Measurements from ENCODE around the gene CD4.

Gene CD4

DNA sequence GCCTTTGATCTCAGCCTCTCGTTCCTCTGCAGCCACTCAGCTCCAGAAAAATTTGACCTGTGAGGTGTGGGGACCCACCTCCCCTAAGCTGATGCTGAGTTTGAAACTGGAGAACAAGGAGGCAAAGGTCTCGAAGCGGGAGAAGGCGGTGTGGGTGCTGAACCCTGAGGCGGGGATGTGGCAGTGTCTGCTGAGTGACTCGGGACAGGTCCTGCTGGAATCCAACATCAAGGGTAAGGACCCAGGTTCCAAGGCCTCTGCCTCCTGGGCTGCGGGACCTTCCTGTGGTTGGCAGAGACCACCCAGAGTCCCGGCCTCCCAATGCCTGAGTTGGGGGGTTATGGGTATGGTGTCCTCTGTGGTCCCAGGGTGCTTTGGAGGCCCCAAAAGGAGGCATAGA lies 27.8 kb downstream of the CD4 start:
- DNase-seq, result no peak

DNA sequence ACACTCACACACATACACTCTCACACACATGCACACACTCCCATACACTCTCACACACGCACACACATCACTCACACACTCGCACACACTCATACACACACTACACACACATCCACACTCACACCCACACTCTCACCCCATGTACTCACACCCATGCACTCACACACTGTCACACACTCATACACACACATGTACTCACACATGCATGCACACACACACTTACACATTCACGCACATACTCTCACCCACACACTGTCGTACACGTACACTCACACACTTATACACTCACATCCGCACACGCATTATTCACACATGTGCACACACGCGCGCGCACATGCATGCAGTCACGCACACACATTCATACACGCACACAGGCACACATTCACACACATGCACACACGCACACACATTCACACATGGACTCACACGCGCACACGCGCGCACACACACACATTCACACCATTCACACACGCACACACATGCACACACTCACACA lies 28.4 kb downstream of the CD4 start:
- DNase-seq, result no peak

DNA sequence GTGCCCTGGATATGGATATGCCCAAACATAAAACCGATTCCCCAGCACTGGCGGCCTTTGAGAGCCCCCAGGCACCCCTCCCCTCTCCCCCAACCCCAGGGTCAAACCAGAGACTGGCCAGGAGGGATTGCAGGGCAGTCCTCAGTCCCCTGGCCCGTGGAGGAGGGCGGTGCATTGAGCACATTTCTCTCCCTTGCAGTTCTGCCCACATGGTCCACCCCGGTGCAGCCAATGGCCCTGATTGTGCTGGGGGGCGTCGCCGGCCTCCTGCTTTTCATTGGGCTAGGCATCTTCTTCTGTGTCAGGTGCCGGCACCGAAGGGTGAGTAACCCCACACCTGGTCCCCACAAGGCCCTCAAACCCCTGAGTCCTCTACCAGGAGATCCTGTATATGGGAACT lies 28.9 kb downstream of the CD4 start:
- no peak for DNase-seq

DNA sequence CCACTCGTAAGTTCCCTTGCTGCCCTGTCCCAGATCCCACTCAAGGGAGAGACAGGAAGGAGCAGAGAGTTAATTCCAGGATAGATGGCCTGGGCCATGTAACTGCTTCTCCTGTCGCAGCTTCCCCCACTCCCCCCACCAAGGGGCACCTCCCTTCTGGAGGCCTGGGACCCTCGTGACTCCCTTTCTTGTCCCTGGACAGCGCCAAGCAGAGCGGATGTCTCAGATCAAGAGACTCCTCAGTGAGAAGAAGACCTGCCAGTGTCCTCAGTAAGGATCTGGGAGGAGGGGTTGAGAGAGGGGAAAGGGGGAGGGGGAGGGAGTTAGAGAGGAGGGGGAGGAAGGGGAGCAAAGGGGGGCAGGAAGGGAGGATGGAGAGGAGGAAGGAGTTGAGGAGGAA lies 29.3 kb downstream of the CD4 start:
- DNase-seq, result no peak

DNA sequence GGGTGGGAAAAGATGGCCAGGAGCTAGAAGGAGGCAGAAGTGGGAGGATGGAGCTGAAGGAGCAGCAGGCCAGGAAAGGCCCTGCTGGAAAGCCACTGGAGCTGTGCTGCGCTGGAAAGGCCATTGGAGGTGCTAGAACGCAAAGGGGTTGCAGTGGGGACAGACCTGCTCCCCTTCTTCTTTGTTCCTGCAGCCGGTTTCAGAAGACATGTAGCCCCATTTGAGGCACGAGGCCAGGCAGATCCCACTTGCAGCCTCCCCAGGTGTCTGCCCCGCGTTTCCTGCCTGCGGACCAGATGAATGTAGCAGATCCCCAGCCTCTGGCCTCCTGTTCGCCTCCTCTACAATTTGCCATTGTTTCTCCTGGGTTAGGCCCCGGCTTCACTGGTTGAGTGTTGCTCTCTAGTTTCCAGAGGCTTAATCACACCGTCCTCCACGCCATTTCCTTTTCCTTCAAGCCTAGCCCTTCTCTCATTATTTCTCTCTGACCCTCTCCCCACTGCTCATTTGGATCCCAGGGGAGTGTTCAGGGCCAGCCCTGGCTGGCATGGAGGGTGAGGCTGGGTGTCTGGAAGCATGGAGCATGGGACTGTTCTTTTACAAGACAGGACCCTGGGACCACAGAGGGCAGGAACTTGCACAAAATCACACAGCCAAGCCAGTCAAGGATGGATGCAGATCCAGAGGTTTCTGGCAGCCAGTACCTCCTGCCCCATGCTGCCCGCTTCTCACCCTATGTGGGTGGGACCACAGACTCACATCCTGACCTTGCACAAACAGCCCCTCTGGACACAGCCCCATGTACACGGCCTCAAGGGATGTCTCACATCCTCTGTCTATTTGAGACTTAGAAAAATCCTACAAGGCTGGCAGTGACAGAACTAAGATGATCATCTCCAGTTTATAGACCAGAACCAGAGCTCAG lies 30.0 kb downstream of the CD4 start:
- no peak for DNase-seq

DNA sequence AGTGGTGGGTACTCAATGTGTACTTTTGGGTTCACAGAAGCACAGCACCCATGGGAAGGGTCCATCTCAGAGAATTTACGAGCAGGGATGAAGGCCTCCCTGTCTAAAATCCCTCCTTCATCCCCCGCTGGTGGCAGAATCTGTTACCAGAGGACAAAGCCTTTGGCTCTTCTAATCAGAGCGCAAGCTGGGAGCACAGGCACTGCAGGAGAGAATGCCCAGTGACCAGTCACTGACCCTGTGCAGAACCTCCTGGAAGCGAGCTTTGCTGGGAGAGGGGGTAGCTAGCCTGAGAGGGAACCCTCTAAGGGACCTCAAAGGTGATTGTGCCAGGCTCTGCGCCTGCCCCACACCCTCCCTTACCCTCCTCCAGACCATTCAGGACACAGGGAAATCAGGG lies 30.8 kb downstream of the CD4 start:
- no peak for DNase-seq

DNA sequence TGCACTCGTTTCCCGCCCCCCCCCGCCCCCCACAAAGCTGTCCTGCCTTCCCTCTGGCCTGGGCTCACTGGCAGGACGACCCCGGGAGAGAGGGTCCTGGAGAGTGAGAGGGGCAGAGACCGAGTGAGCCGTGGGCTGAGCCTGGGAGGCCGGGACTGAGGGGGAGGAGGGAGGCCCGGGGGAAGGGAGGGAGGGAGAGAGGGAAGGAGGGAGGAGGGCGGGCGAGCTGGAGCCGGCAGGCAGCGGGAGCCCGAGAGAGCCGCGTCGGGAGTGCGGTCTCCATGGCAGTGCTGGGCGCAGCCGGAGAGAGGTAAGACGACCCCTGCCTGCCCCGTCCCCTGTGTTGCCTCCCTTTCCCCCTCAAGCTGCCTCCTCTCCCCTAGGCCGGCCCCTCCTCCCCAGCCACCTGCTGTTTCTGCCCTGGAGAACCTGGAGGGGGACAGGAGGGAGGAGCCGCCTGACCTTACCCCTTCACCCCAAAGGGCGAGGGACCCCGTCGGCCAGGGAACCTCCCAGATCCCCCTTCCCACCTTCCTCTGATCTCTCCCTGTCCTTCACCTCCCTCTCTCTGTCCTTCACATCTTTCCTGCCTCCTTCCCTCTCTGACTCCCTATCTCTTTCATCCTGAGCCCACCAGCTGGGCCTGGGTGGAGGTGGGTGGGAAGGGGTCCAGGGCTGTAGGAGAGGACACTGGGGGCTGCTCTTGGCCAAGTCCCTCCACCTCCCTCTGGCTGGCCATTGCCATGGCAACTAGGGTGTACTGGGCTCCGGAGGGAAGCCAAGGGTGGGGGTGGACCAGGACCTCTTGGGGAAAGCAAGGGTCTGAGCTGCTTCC lies 32.5 kb downstream of the CD4 start, which contains the start of gene GPR162:
GPR162 (plus strand) TSS at position 231 of the 835 bp plus-strand sequence. CDS start 2,078 bp downstream, outside the sequence.
- DNase-seq, result no peak

DNA sequence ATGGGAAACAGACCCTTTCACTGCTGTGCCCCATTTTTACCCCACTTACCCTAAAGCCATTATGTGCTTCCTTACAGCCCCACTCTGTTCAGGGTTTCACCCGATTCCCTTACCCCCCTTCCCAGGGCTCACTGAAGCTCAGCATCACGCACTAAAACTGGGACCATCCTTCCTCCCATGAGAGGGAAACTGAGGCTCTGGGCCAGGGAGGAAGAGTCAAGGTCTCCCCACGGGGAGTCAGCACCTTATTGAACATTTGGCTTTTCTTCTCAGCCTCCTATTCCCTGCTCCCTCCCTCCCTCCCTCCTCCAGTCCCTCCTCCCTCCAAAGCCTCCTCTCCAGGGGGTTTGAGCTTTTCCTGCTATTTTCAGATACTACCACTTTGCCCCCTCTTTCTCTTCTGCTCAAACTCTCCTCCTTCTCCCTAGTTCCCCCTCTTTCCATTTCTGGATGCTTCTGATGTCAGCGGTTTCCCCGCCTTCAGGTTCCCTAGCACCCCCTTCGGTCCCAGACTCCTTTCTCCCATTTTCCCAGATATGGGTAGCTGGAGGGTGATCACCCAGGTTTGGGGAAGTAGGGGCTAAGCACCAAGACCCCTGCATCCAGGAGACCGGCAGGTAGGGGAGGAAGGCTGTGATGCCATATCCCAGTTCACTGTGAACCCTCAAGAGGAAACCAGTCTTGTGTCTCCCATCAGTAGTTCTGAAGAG lies 33.3 kb downstream of the CD4 start:
- no peak for DNase-seq

DNA sequence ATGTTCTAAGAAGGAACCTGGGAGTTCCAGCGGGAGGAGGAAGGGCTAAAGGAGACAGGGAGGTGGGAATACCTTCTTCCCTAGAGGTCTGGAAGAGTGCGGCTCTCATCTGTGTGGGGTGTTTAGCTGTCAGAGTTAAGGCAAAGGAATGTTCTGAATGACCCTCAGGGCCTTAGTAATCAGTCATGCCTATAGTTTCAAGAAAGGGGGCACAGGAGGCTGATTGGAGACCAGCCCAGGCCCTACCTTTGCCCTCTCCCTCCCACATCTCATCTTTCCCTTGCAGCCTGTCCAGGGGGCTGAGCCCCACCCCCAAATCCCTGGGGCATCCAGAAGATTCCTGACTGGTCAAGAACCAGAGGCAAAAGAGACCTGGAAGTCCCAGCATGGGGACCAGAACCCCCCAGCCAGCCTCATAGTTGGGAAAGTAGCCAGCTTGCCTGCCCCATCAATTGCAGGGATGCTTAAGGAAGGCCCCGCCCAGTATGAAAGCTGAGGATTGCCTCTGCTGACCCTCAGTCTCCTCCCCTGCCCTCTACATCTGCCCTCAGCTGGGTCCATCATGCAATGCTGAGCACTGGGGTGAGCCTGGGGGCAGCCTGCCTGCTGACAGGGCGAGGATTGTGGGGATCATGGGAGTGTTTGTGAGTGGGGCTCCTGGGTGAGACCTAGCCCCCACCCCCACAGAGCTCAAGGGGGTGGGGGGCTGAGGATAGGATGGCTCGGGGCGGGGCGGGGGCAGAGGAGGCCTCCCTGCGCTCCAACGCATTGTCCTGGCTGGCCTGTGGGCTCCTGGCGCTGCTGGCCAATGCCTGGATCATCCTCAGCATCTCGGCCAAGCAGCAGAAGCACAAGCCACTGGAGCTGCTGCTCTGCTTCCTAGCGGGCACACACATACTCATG lies 34.1 kb downstream of the CD4 start:
- no peak for DNase-seq

DNA sequence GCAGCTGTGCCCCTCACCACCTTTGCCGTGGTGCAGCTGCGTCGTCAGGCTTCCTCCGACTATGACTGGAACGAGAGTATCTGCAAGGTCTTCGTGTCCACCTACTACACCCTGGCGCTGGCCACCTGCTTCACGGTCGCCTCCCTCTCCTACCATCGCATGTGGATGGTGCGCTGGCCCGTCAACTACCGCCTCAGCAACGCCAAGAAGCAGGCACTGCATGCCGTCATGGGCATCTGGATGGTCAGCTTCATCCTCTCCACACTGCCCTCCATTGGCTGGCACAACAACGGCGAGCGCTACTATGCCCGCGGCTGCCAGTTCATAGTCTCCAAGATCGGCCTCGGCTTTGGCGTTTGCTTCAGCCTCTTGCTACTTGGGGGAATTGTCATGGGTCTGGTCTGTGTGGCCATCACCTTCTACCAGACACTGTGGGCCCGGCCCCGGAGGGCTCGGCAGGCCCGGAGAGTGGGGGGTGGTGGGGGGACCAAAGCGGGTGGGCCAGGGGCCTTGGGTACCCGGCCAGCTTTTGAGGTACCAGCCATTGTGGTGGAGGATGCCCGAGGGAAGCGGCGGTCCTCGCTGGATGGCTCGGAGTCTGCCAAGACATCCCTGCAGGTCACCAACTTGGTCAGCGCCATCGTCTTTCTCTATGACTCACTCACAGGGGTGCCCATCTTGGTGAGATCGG lies 34.9 kb downstream of the CD4 start:
- DNase-seq, result no peak

DNA sequence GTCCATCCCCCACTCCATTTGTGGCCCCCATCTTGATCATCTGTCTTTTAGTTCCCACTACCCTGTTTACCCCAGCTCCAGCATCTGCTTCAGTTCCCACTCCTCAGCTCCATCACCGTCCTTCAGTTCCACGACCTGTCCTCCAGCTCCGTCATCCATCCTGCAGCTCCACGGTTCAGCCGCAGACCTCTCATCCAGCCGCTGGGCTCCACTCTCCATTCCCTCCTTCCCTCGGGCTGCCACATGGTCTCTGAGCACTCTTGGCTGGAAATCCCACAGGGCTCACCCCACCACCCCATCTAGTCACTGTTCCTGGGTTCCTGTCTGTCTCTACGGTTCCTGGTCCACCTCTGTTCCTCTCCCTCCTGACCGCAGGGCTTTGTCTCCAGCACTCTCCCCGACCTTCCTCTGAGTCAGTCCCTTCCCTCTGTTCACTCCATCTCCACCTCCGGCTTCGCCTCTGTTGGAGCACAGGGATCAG lies 35.6 kb downstream of the CD4 start:
- no peak for DNase-seq

DNA sequence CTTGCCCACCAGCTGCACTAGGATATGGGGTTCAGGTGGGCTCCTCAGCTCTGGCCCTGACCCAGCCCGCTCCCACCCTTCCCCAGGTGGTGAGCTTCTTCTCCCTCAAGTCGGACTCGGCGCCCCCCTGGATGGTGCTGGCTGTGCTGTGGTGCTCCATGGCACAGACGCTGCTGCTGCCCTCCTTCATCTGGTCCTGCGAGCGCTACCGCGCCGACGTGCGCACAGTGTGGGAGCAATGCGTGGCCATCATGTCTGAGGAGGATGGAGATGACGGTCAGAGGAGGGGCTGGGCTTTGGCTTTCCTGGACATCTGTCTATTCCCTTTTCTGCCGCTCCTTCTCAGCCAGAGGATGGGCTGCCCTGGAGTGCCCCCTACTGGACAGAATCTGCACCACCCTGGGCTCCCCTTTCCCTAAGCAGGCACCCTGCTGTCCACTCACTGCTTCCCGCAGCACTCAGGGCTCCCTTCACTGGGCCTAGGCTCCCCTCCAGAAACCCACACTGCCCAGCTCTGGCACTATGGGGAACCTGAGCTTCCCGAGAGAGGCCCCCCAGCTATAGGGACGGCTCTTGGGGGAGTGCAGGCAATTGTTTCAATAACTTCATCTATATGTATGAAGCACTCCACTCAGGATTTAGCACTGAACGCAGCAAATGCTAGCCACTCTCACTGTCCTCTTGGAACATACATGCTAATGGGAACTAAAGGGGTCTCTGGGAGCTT lies 36.2 kb downstream of the CD4 start:
- peak; percentile 83 for DNase-seq

DNA sequence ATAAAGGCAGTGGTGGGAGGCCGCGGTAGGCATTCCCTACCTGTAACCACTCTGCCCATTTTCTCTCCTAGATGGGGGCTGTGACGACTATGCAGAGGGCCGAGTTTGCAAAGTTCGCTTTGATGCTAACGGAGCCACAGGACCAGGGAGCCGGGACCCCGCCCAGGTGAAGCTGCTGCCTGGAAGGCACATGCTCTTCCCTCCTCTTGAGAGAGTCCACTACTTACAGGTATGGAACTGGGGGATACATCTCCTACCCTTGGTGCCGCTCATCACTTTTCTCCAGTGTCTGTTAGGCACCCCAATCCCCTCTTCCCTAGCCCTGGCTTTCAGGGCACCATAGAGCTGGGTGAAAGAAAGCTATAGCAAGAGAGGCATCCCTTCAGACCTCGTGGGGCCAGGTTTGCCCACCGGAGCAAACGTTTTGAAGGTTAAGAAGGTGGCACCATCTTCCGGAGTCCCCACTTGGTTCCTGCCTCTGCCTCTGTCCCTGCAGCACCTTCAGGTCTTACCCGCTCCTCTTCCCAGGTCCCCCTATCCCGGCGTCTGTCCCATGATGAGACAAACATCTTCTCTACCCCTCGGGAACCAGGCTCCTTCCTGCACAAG lies 36.9 kb downstream of the CD4 start:
- no peak for DNase-seq

DNA sequence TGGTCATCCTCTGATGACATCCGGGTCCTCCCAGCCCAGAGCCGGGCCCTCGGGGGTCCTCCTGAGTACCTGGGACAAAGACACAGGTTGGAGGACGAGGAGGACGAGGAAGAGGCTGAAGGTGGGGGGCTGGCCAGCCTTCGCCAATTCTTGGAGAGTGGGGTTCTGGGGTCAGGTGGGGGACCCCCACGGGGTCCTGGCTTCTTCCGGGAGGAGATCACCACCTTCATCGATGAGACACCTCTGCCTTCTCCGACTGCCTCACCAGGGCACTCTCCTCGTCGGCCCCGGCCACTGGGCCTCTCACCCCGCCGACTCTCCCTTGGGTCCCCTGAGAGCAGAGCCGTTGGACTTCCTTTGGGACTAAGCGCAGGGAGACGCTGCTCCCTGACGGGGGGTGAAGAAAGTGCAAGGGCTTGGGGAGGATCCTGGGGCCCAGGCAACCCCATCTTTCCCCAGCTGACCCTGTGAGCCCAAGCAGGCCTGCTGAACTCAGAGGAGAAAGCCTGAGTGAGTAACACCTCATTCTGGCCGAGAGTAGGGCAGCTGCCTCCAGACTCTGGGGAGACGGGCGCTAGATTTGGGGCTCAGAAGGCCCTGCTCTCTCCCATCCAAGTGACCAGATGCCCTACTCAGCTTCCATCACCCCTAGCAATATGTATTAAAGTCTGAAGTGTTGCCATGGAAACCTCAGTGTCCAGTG lies 37.6 kb downstream of the CD4 start:
- no peak for DNase-seq

DNA sequence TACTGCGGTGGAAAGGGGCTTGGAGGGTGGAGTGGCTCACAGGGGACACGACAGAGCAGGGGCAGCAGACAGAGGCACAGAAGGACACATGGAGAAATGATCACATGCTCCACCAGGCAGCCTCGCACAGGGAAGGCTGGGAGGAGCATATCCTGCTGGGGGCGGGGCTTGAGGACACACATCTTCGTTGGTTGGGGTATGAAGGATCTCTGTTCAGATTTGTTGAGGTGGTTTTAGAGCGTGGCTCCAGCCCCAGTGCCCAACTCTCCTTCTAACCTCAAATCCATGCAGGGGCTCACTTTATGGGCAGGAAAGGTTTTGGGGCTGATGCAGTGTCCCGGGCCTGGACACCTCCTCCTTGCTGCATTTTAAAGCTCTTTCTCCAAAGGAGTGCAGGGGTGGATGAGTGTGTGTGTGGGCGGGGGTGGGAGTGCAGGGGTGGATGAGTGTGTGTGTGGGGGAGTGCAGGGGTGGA lies 38.1 kb downstream of the CD4 start:
- DNase-seq, result peak; percentile 45

DNA sequence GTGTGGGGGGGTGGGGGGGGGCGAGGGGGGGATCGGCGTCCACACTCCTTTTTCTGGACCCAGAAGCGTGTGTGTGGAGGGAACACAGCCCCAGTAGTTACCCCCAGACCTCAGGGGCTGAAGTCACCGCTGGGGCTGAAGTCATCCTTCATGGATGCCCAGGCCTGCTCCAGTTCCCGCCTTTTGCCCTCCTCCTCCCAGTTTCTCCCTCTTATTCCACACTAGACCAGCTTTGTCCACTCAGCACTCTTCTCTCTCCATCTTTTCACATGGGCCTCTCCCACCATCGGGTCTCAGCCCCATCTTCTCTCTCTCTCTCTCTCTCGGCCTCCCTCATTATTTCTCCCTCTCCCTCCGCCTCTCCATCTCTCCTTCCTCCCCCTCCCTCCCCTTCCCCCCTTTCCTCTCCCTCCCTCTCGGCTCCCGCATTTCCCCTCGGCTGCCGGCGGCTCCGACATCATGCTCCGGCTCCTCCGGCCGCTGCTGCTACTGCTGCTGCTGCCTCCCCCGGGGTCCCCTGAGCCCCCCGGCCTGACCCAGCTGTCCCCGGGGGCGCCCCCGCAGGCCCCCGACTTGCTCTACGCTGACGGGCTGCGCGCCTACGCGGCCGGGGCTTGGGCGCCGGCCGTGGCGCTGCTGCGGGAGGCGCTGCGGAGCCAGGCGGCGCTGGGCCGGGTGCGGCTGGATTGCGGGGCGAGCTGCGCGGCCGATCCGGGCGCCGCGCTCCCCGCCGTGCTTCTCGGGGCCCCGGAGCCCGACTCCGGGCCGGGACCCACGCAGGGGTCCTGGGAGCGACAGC lies 38.9 kb downstream of the CD4 start, which contains the start of gene P3H3:
P3H3 (plus strand) TSS at position 426 of the 799 bp plus-strand sequence; CDS start at position 460, 34 bp downstream.
- no peak for DNase-seq

DNA sequence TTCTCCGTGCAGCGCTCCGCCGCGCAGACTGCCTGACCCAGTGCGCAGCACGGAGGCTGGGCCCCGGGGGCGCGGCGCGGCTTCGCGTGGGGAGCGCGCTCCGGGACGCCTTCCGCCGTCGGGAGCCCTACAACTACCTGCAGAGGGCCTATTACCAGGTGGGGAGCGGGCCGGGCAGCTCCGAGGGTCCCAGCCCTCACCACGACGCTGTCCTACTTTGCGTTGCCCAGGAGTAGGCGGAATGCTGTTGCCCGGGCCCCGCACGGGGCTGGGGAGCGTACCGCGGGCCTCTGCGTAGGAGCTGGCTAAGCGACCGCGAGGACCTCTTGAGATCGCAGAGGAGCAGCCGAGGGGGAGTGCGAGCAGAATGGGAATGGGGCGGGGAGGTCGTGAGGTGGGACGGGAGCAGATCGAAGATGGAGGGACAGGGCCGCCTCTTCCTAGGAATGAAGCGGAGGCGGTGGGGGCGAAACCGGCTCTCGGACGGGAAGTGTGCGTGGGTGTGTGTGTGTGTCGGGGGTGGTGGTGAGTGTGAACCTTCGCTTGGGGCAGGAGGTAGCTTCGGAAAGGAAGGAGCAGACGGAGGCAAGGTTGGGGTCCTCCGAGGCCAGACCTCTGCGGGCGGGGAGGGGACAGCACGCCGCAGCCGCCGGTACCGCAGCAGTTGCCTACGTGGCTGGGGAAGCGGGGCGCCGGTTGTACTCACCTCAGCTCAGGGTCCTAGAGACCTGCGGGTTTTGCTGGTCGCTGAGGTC lies 39.6 kb downstream of the CD4 start:
- DNase-seq, result peak; percentile 44

All from CD4-positive, alpha-beta T cell treated with Interleukin-17A for 1 hour (primary cell).